H9 (cell line): ENCODE data around the gene PDK4. TPM values are rescaled to one million over a fixed set of nuclear protein-coding genes. Genes with fewer than 3 reads are reported as not detected.

ENCODE experiments used
- DNase-seq: peaks from one replicate; pipeline ENCODE4 v3.0.0-alpha.2; 2017
- H2AFZ ChIP-seq: one replicate; pipeline ENCODE4 v1.6.1; 2013; ENCODE audit warnings: mild to moderate bottlenecking, low read length, control low read depth, moderate library complexity
- H2AK5ac ChIP-seq: 2 replicates; pipeline ENCODE4 v1.6.1; 2013; ENCODE audit warnings: low read length, control low read depth, mixed read lengths; ENCODE audit not compliant: insufficient read length
- H2BK120ac ChIP-seq: one replicate; pipeline ENCODE4 v1.6.1; 2013; ENCODE audit warnings: low read depth, mild to moderate bottlenecking, low read length, control low read depth, inconsistent platforms; ENCODE audit not compliant: poor library complexity, severe bottlenecking
- H2BK12ac ChIP-seq: 2 replicates; pipeline ENCODE4 v1.6.1; 2013; ENCODE audit warnings: low read length, control low read depth, mixed read lengths, low read depth; ENCODE audit not compliant: insufficient read length
- H2BK15ac ChIP-seq: 2 replicates; pipeline ENCODE4 v1.6.1; 2013; ENCODE audit warnings: low read depth, low read length, control low read depth
- H2BK20ac ChIP-seq: one replicate; pipeline ENCODE4 v1.6.1; 2013; ENCODE audit warnings: low read depth, mild to moderate bottlenecking, low read length, control low read depth, inconsistent platforms; ENCODE audit not compliant: poor library complexity, severe bottlenecking
- H2BK5ac ChIP-seq: 2 replicates; pipeline ENCODE4 v1.6.1; 2013; ENCODE audit warnings: low read length, control low read depth, mixed read lengths; ENCODE audit not compliant: insufficient read length
- H3K14ac ChIP-seq: 2 replicates; pipeline ENCODE4 v1.6.1; 2013; ENCODE audit warnings: low read length, control low read depth; ENCODE audit not compliant: insufficient read depth
- H3K18ac ChIP-seq: 2 replicates; pipeline ENCODE4 v1.6.1; 2013; ENCODE audit warnings: low read depth, mild to moderate bottlenecking, mixed read lengths, low read length, control low read depth; ENCODE audit not compliant: insufficient read length
- H3K23ac ChIP-seq: 2 replicates; pipeline ENCODE4 v1.6.1; 2013; ENCODE audit warnings: low read length, control low read depth, mixed read lengths, low read depth; ENCODE audit not compliant: insufficient read length
- H3K23me2 ChIP-seq: 2 replicates; pipeline ENCODE4 v1.6.1; 2013; ENCODE audit warnings: low read depth, mild to moderate bottlenecking, mixed read lengths, low read length, control low read depth; ENCODE audit not compliant: insufficient read length, poor library complexity, severe bottlenecking
- H3K27ac ChIP-seq: 2 replicates; pipeline ENCODE4 v1.5.1; 2013; ENCODE audit warnings: low read length, control low read depth, mixed read lengths, low read depth; ENCODE audit not compliant: insufficient read length
- H3K27me3 ChIP-seq: 2 replicates; pipeline ENCODE4 v1.6.1; 2013; ENCODE audit warnings: low read length, control low read depth, inconsistent platforms; ENCODE audit not compliant: insufficient read depth
- H3K4ac ChIP-seq: 2 replicates; pipeline ENCODE4 v1.6.1; 2013; ENCODE audit warnings: low read depth, mild to moderate bottlenecking, control low read depth, inconsistent platforms, low read length, moderate library complexity
- H3K4me1 ChIP-seq: 2 replicates; pipeline ENCODE4 v1.6.1; 2013; ENCODE audit warnings: low read length, control low read depth, inconsistent platforms; ENCODE audit not compliant: insufficient read depth
- H3K4me2 ChIP-seq: 2 replicates; pipeline ENCODE4 v1.6.1; 2013; ENCODE audit warnings: low read length, control low read depth, mixed read lengths; ENCODE audit not compliant: insufficient read length, insufficient read depth
- H3K56ac ChIP-seq: 2 replicates; pipeline ENCODE4 v1.6.1; 2013; ENCODE audit warnings: low read depth, mild to moderate bottlenecking, mixed read lengths, low read length, control low read depth; ENCODE audit not compliant: insufficient read length
- H3K79me1 ChIP-seq: 2 replicates; pipeline ENCODE4 v1.6.1; 2013; ENCODE audit warnings: low read depth, mild to moderate bottlenecking, moderate library complexity, low read length, control low read depth, inconsistent platforms; ENCODE audit not compliant: insufficient read depth, poor library complexity, severe bottlenecking
- H3K79me2 ChIP-seq: 2 replicates; pipeline ENCODE4 v1.6.1; 2013; ENCODE audit warnings: low read length, control low read depth, inconsistent platforms; ENCODE audit not compliant: insufficient read depth
- H3K9ac ChIP-seq: 2 replicates; pipeline ENCODE4 v1.6.1; 2013; ENCODE audit warnings: low read length, control low read depth, mixed read lengths; ENCODE audit not compliant: insufficient read length; ENCODE audit errors: extremely low read depth
- H3K9me3 ChIP-seq: one replicate; pipeline ENCODE4 v1.6.1; 2013; ENCODE audit warnings: low read depth, low read length, inconsistent platforms; ENCODE audit not compliant: control insufficient read depth
- H3T11ph ChIP-seq: one replicate; pipeline ENCODE4 v1.6.1; 2013; ENCODE audit warnings: mild to moderate bottlenecking, low read length, control low read depth, inconsistent platforms
- H4K20me1 ChIP-seq: one replicate; pipeline ENCODE4 v1.6.1; 2013; ENCODE audit not compliant: control insufficient read depth, insufficient read length, insufficient read depth
- H4K5ac ChIP-seq: 2 replicates; pipeline ENCODE4 v1.6.1; 2013; ENCODE audit warnings: low read depth, mild to moderate bottlenecking, mixed read lengths, low read length, control low read depth; ENCODE audit not compliant: insufficient read length
- H4K8ac ChIP-seq: replicated peaks from 2 replicates; pipeline ENCODE4 v1.6.1; 2013; ENCODE audit warnings: low read length, control low read depth, mixed read lengths, low read depth; ENCODE audit not compliant: insufficient read length
- H4K91ac ChIP-seq: 2 replicates; pipeline ENCODE4 v1.6.1; 2013; ENCODE audit warnings: low read depth, mild to moderate bottlenecking, moderate library complexity, mixed read lengths, low read length, control low read depth; ENCODE audit not compliant: insufficient read length
- H3K27ac Mint-ChIP-seq, 3 experiments: 2 replicates in 2 of 3; 3 replicates in 1 of 3; pipeline ENCODE4 v1.8.0; 2020 to 2021; ENCODE audit warnings: mixed read lengths in 3 of 3, mild to moderate bottlenecking in 1 of 3, moderate library complexity in 1 of 3
- H3K27me3 Mint-ChIP-seq: 2 replicates; pipeline ENCODE4 v1.8.0; 2021; ENCODE audit warnings: low read depth, mild to moderate bottlenecking, moderate library complexity, mixed read lengths
- H3K36me3 Mint-ChIP-seq, 3 experiments: 2 replicates in 2 of 3; 3 replicates in 1 of 3; pipeline ENCODE4 v1.8.0; 2020 to 2021; ENCODE audit warnings: low read depth in 3 of 3, mixed read lengths in 3 of 3; ENCODE audit not compliant: insufficient read depth in 1 of 3
- H3K4me1 Mint-ChIP-seq, 2 experiments: 2 replicates each; pipeline ENCODE4 v1.8.0; 2020; ENCODE audit warnings: mixed read lengths in 2 of 2
- H3K4me3 Mint-ChIP-seq, 2 experiments: 2 replicates in 1 of 2; 3 replicates in 1 of 2; pipeline ENCODE4 v1.8.0; 2020 to 2021; ENCODE audit warnings: mild to moderate bottlenecking in 2 of 2, mixed read lengths in 2 of 2, moderate library complexity in 1 of 2
- H3K9me3 Mint-ChIP-seq, 2 experiments: 2 replicates in 1 of 2; 3 replicates in 1 of 2; pipeline ENCODE4 v1.8.0; 2020; ENCODE audit warnings: mild to moderate bottlenecking in 2 of 2, mixed read lengths in 2 of 2, moderate library complexity in 1 of 2
- CTCF ChIP-seq: fragments of 200-600 bp; sonication (generic); conservative IDR thresholded peaks from 3 replicates; pipeline ENCODE4 v1.8.0; 2021; ENCODE audit warnings: antibody characterized with exemption, mild to moderate bottlenecking
- WGBS: extraction: QIAGEN DNeasy Blood & Tissue Kit; methylation state at CpG from one replicate; pipeline ENCODE4 v1.1.7; 2013; ENCODE audit warnings: missing lambda C conversion rate, low lambda C conversion rate, mixed read lengths; ENCODE audit not compliant: insufficient read length; ENCODE audit errors: extremely low coverage; 5-methylcytosine and 5-hydroxymethylcytosine counted together
- total RNA-seq: library from RNA; stranded (reverse); gene quantifications from 2 replicates; pipeline ENCODE4 v1.2.1, GENCODE V29; 2021

The PDK4 gene
- total RNA-seq, 1 experiment from 2014 or later = not detected

GRCh38 chr7:95614442-95614940, 18.2 kb upstream of the PDK4 start:
- no peak for TF ChIP-seq CTCF
- H3K9me3 ChIP-seq = no peaks in the 10 kb centered on the region
- H3T11ph ChIP-seq = no peak overlapping the region
- H3K23ac ChIP-seq = no peak overlapping the region
- no CpG with 5 or more reads among the region's 1 CpG for WGBS
- no peaks in the 10 kb centered on the region for H3K79me2 ChIP-seq
- H3K18ac ChIP-seq = no peak overlapping the region
- no peaks in the 10 kb centered on the region for H3K4me1 ChIP-seq
- no peak overlapping the region for H2BK15ac ChIP-seq
- no peaks in the 10 kb centered on the region for H3K79me1 ChIP-seq
- no peak overlapping the region for H4K8ac ChIP-seq
- no peak overlapping the region for H3K4ac ChIP-seq
- no peak overlapping the region for H4K91ac ChIP-seq
- no peak overlapping the region for H3K27ac ChIP-seq
- H2BK5ac ChIP-seq = no peak overlapping the region
- peaks cover 0 to 2% of the 10 kb centered on the region in 2 experiments; a peak in 2 of 4 replicates for H3K4me1 Mint-ChIP-seq
- no peaks in the 10 kb centered on the region for H3K36me3 Mint-ChIP-seq
- H3K9me3 Mint-ChIP-seq = peaks cover 9 to 13% of the 10 kb centered on the region in 2 experiments; a peak in 2 of 5 replicates
- no peak overlapping the region for H3K9ac ChIP-seq
- H2BK120ac ChIP-seq = no peak overlapping the region
- no peak overlapping the region for H2BK20ac ChIP-seq
- no peak overlapping the region for H3K56ac ChIP-seq
- no peaks in the 10 kb centered on the region for H3K23me2 ChIP-seq
- no peak overlapping the region for H4K5ac ChIP-seq
- no peak overlapping the region for H2BK12ac ChIP-seq
- H3K27me3 Mint-ChIP-seq = peaks cover 48% of the 10 kb centered on the region
- no peak overlapping the region for H3K14ac ChIP-seq
- H2AK5ac ChIP-seq = no peak overlapping the region
- DNase-seq = no peak
- H3K4me3 Mint-ChIP-seq = no peak overlapping the region
- H3K27ac Mint-ChIP-seq = no peak overlapping the region
- no peaks in the 10 kb centered on the region for H4K20me1 ChIP-seq
- no peaks in the 10 kb centered on the region; the same call in 1 of the 2 replicates for H3K27me3 ChIP-seq
- H2AFZ ChIP-seq = no peak overlapping the region
- H3K4me2 ChIP-seq = no peak overlapping the region
